Breast epithelium (tissue), 3 donors: ENCODE data around the gene NRXN2.

Experiments used
- CTCF ChIP-seq, 3 donors: fragments of 450-650 bp; IDR thresholded peaks; one replicate each; pipeline ENCODE4 v1.5.1; 2016 to 2017; ENCODE audit warnings: antibody characterized with exemption in 3 of 3, mild to moderate bottlenecking in 3 of 3, moderate library complexity in 3 of 3
- POLR2A ChIP-seq: fragments of 450-650 bp; IDR thresholded peaks from one replicate; pipeline ENCODE4 v1.6.1; 2016; ENCODE audit warnings: antibody characterized with exemption, mild to moderate bottlenecking, moderate library complexity

GRCh38 chr11:64607381-64607985 is 115.5 kb downstream of the NRXN2 start:
- TF ChIP-seq CTCF (IDR thresholded peaks at IDR 0.05) (no peak), POLR2A (no peak)
